NT2/D1 (cell line): ENCODE data around the gene OBSCN.

Experiments
- YY1 ChIP-seq: IDR thresholded peaks from 2 replicates; pipeline ENCODE4 v1.6.1; 2011; ENCODE audit not compliant: insufficient read length, insufficient read depth
- ZNF274 ChIP-seq: IDR thresholded peaks from 2 replicates; pipeline ENCODE4 v1.6.1; 2011; ENCODE audit warnings: mild to moderate bottlenecking, low read depth, low read length

DNA sequence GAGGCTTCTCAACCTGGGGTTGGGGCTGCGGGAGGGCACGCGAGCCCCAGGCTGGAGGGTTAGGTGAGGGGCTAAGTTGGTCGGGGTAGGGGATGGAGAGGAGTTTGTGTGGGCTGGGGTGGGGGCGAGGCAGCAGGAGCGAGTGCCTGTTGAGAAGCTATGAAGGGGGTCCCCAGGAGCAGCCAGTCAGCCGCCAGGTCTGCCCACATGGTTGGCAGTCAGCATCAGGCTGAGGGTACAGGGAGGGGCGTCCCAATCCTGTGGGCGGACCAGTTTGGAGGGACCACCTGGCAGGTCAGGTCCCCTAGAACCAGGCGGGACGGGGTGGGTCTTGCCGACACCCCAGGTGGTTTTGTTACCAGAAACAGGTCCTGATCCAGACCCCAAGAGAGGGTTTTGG lies 209.2 kb downstream of the OBSCN start:
- TF ChIP-seq ZNF274: no peak
- TF ChIP-seq YY1: no peak
